HK-2 (cell line): Measurements from ENCODE around the gene TM6SF1.
"Not testable (repeated sequence)": the region's sequence is repeated elsewhere in the genome, so short reads cannot be mapped to it uniquely, and the experiment has no call there.

Experiments
- DNase-seq: peaks from one replicate; pipeline ENCODE4 v3.0.0-alpha.2; 2018; ENCODE audit not compliant: unreplicated experiment

Gene TM6SF1

DNA sequence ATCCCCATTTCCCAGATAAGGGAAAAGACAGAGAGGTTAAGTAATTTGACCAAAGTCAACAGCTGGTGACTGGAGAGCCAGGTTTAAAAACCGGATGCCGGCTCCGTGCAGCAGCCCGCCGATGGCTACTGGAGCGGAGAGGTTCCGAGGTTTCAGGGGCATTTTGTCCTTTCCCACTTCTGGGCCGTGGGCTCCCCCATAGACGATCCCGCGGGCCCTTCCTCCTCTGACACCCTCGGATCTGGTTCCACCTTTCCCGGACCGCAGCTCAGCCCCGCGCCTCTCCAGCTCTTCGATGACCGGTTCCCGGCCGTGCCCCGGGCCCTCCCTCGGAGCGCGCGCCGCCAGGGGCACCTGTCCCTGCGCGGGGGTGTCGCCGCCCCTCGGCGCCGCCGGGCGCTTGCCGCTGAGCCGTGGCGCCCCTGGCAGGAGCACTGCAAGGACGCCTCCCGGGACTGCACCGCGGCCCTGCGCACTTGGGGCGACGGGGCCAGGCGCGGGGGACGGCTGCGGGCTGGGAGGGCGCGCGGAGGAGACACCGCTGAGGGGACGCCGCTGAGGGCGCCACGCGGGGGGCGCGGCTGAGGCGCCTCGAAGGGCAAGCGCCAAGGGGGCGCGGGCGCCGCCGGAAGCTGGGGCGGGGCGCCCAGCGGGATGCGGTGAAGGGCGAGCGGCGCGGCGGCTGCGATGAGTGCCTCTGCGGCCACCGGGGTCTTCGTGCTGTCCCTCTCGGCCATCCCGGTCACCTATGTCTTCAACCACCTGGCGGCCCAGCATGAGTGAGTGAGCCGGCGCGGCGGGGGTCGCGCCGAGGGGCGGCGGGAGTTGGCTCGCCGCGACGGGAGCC, at the start of gene TM6SF1:
TM6SF1 (plus strand) TSS at position 652 of the 847 bp plus-strand sequence; CDS start at position 688, 36 bp downstream.
- peak; percentile 14 for DNase-seq

DNA sequence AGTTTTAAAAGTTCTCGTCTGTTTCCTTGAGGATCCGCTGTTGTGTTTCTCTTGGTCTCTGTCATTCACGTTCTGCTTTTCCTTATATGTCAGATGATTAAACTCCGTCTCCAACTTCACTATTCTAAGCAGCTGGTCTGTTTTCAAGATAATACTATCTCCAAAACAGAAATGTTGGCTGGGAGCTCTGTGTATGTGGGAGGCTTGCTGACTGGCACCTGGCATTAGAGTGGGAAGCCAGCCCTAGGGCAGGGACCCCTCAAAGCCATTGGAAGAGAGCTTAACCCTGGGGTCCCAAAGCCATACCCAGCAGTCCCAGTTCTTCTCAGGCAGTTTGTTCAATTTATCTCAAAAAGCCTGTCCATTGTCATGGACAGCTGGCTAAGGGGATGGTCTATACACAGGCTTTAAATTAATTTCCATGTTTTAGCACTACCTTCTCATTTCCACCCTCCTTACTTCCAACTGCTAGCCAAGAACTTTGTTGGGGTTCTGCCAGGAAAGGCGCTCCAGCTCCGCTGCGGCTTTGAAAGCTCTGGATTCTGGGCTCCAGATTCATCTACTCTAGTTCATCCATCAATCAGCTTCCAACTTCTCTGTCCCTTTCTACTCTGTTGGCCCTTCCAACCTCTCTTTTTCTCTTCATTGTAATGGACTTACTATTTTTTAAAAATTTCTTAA, 49.6 kb upstream of the TM6SF1 start:
- DNase-seq, result no peak

DNA sequence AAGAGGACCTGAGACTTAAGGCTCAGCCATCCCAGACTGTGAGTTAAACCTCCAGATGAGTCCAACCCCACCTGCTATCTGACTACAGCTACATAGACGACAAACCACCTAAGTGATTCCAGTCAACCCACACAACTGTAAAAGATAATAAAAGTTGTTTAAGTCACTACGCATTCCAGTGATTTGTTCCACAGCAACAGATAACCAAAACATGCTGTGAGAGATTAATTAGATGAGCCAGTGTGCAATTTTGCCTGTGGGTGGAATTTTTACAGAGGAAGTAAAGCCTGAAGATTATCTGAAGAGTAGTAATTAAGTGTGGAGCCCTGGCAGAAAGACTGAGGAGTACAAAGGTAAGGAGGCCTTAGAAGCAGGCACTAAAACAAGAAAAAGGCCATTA, 45.8 kb upstream of the TM6SF1 start:
- DNase-seq, result no peak

DNA sequence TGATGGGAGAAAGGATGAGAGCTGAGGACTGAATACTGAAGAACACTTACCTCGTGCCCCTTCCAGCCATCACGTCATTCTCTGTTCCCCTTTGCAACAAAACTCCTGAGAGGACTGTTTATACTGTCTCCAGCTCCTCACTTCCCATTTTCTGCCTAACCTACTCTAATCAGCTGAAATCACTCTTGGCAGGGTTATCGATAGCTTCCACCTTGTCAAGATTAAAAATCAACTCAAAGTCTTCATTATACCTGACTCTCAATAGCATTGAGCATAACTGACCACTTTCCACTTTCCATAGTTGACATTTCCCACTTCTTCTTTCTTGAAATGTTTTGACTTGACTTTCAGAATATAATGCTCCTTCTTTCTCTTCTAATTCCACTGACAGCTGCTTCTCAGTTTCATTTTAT, 44.7 kb upstream of the TM6SF1 start:
- DNase-seq, result no peak

DNA sequence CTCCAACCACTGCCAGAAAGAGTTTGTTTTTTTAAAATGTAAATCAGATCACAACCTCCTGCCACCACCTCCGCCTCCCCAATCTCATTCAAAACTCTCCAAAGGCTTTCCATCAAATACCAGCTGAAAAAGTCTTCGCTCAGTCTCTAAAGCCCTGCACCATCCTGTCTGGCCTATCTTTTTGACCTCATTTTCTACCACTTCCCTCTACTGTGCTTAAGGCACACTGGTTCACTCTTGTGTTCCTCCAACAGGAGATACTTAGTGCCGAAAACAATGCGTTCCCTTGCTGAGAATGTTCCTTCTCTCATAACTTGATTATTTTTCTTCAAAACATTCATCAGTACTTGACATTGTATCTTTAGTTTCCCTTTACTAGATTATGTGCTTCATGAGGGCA, 43.9 kb upstream of the TM6SF1 start:
- DNase-seq, result no peak

DNA sequence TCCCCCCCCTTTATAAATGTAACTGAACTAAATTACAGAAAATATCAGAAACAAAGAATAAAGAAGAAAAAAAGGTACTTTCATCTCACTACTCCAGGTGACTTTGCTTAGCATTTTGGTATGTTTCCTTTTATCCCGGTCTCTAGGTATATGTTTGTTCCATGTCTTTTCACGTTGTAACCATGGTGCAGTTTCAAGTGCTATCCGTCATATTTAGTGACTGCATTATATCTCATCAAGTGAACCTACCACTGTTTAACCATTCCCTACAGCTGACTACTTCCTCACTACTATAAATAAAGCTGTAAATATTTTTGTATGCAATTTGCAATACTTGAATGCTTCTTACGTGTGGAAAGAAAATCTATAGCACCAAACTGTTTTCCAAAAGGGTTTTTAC, 42.6 kb upstream of the TM6SF1 start:
- DNase-seq, result no peak

DNA sequence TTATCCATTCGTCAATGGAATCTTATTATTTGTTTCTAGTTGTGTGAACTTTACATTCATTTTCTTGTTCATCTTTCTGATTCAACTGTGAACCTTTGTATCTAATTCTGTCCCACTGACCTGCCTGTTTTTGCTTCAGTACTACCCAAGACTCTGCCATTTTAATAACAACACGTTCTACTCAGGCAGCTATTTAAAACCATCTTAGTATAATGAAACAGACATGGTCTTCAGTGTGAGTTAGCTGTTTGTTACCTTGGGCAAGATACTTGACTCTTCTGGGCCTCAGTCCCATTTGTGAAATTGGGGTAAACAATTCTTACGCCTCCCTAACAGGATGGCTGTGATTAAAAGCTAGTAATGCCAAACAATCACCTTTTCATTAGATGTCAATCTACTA, 42.0 kb upstream of the TM6SF1 start:
- no peak for DNase-seq

DNA sequence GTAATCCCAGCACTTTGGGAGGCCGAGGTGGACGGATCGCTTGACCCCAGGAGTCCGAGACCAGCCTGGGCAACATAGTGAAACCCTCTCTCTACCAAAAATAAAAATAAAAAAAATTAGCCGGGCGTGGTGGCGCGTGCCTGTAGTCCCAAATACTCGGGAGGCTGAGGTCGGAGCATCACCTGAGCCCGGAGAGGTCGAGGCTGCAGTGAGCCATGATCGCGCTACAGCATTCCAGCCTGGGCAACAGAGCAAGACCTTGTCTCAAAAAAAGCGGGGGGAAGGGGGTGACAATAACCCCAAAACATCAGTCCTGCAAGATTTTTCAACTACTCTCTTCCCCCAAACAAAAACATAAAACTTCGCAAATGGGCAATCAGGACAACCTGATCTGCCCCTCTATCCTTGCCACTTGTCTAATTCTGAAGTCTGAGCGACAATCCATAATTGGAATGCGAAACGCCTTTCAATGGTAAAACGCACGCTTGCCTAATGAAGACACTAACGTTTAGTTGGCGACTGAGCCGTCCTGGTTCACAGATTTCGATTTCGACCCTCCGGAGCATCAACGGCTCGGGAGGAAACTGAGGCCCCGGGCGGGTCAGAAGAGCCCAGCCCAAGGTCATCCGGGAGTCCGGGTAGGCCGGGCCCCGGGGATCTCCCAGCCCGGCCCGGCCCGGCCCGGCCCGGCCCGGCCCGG, 41.3 kb upstream of the TM6SF1 start:
- DNase-seq, result peak; percentile 7

DNA sequence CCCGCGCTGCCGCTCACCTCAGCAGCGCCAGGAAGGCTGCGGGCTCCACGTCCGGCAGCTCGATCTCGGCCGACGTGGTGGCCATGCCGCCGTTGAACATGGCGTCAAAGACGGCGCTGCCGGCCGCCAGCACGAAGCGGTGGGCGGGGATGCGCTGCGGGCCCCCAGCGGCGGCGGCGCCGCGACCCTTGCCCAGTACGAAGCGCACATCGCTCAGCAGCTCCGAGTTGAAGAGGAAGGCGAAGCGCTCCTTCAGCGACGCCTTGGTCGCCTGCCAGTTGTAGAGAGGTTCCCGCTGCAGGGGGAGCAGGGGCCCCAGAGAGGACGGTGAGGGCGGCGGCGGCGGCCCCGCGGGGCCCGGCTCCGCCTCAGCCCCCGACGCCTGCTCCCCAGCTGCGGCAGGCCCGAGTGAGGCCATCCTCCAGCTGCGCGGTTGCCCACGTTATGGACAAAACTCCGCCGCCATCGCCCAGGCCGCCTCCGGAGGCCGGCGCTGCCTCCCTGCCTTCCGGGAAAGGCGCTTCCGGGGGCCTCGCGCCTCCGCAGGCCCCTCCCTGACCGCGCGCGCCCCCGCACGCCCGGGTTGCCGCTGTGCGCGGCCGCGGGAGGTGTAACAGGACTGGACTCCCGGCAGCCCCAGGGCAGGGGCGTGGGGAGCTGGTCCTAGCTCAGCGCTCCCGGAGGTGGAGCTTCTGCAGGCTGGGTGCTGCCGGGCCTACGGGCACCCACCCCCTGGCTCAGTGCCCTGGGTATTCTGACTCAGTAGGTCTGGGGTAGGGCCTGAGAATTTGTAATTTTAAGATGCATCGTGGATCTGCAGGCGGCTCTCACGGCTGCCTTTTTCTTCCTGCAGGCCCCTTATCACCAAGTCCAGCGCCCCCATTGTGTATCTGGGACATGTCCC, 40.5 kb upstream of the TM6SF1 start, which contains the start of gene BTBD1:
BTBD1 (minus strand) TSS at position 519 of the 904 bp plus-strand sequence; CDS start at position 418, 101 bp downstream.
- DNase-seq, result peak; percentile 89

DNA sequence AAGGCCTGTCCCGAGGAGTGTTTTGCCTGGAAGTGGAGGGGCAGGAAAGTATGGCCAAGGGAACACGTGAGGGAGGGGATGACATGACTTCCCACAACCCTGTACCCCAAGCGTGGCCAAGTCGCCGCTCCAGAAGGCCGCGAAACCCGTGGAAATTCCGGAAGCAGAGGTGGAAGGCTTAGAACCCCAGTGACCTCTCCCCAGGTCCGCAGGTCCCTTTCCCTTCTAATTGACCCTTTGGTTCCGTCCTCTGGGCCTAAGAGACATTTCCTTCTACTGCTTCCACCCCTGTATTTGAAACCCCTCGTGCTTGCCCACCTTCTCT, 39.8 kb upstream of the TM6SF1 start:
- no peak for DNase-seq

DNA sequence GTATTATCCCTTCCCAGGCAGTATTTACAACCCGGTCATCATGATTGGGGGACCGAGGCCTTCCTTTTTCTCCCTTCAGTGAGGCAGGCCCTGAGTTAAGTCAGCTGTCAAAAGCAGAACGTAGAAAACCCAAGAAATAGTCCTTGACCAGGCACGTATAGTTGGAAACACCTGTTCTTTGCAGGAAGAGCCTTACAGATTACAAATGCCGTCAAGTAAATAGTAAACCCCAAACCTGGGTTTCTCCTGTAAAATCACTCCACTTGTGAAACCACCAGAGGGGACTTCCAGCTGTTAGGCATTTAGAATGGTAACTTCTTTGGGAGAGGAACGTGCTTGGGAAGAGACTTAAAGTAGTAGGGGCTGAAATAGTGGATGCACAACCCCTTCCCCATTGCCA, 39.4 kb upstream of the TM6SF1 start:
- DNase-seq, result no peak

DNA sequence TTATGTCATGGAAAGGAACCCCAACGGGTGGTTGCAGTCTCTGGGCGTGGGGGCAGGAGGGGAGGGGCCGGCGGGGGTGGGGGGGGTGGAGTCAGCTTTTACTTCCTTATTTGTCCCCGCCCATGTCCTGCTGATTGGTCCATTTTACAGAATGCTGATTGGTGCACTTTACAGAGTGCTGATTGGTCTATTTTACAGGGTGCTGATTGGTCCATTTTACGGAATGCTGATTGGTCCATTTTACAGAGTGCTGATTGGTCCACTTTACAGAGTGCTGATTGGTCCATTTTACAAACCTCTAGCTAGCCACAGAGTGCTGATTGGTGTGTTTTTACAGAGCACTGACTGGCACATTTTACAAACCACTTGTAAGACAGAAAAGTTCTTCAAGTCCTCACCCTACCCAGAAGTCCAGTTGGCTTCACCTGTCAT, 38.2 kb upstream of the TM6SF1 start:
- peak; percentile 6 for DNase-seq

DNA sequence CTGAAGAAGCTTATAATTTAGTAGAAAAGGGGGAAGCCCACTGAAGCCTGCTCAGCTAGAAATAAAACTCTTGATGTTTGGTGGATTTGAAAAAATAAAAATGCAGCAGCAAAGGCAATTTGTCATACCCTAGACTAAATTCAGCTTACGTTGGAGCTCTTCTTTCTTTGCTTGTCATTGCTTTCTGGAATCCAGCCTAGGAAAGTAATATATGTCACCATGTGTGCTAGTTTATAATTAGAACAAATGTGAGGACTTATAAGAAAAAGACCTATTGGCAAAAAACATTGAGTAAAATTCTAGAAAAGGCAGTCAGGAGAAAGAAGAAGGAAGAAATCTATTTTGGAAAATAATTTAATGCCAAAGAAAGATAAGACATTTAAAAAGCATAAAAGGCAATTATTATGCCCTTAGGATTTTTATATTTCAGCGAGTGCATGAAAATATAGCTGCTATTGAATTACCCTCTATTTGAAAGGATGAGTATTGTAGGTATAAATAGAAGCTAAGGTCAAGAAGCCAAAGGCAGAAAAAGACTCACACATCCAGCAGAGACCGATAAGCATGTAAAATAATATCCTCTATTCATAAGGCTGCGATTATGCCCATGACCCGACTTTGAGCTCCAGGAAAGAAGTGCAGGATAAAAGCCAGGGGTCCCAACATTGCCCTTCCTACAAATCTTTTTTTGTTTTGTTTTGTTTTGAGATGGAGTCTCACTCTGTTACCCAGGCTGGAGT, 29.8 kb upstream of the TM6SF1 start:
- no peak for DNase-seq

DNA sequence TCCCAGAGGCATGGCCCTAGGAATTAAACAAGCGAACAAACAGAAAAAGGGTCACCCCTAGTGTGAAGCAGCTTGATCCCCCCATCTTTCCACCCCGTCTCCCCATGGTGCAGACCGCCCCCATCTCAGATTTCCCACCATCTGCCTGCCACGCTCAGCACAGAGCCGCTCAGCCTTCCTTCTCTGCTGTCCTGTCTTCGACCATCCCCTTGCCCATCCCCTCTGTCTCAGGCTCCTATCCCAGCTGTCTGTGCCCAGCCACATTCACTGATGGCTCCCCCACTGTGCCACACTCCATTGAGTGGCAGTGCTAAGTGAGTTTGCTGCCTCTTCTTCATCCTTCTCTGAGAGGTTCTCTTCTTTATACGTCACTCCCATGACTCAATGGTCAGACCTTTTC, 28.7 kb upstream of the TM6SF1 start:
- DNase-seq, result no peak

DNA sequence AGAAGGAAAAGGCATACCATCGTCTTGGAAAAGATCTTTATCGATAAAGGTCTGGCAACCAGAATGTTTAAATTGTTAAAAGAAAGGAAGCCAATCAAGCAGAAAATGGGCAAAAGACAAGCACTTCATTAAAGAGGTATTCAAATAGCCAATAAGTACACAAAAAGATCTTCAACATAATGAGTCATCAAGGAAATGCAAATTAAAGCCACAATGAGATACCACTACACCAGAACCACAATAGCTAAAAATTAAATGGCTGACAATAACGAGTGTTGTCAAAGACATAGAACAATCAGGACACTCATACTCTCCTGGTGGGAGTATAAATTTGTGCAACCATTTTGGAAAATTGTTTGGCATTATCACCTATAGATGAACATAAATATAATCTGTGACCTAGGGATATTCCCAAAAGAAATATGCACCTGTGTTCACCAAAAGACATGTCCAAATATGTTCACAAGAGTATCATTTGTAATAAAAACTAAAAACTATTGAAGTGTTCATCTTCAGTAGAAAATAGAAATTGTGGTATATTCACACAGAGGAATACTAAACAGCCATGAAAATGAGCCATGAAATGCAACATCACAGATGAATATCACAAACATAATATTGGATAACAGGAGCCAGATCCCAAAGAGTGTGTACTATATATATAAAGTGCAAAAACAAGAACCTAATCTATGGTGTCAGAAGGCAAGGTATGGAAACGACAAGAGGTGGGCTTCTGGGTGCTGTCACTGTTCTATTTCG, 26.0 kb upstream of the TM6SF1 start:
- DNase-seq, result no peak

DNA sequence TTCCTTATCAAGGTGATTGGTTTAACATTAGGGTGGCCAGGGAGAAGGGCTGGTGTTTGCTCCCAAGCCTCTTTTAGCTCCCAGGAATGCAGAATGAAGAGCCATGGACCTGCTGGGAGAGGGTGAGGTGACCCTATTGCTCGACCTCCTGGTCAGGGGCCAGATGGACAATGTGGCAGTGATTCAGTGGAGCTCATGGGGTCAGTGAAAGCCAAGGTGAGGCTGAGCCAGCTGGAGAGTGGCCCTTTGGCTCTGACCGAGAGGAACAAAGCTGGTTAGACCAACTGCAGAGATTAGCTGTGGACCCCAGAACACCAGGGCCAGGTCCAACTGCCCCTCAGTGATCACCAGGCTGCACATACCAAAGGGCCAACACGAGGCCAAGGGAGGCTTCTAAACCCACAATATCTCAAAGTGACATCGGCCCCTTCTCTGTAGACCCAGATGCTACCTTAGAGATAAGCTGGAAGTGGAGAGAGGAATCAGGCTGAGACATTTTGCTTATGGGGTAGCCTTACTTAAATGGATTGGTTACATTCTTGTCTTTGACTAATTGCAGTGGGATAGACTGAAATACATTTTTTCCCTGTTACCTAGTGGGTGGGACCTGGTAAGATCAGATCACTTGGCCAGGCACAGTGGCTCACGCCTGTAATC, 24.6 kb upstream of the TM6SF1 start:
- no peak for DNase-seq

DNA sequence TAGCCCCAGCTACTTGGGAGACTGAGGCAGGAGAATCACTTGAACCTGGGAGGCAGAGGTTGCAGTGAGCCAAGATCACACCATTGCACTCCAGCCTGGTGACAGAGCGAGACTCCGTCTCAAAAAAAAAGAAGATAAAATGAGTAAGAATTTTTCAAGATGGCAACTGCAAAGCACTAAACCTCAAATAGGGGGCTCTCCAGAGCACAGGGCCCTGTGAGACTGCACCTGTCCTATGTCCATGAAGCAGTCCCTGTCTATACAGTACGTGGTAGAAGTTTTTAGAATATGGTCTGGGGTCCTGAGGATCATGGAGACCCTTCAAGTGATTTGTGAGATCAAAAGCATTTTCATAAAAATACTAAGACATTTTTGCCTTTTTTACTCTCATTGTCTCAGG, 22.0 kb upstream of the TM6SF1 start:
- DNase-seq, result not testable (repeated sequence)

DNA sequence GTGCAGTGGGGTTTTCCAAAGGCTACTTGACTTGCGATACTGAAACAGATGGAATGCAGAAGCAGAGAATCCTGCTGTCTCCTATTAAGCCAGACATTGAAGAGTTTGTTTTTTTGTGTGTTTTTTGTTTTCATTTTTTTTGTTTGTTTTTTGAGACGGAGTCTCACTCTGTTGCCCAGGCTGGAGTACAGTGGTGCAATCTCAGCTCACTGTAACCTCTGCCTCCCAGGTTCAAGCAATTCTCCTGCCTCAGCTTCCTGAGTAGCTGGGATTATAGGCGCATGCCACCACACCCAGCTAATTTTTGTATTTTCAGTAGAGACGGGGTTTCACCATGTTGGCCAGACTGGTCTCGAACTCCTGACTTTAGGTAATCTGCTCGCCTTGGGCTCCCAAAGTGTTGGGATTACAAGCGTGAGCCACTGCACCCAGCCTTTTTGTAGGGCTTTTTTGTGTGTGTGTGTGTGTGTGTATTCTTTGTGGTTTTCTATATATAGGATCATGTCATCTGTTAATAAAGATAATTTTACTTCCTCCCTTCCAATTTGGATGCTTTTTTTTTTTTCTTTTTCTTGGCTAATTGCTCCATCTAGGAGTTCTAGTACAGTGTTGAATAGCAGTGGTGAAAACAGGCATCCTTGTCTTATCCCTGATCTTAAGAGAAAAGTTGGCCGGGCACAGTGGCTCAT, 21.4 kb upstream of the TM6SF1 start:
- not testable (repeated sequence) for DNase-seq

DNA sequence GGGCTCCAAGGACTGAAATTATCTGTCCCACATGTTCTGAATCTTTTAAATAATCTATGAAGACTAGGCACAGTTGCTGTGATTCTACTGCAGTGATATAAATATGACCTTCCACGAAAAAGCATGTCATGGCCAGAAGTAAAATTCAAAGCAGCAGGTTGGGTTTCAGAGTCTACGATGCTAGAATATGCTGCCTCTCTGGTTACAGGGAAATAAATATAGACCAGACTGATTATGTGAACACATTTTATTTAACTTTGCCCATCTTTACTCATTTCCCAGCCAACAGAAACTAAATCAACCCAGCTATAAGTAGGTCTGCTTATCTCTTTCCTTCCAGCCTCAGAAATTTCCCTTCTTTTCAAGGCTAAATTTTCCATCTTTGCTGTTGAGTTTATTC, 19.9 kb upstream of the TM6SF1 start:
- DNase-seq, result no peak
